SKM-1 treated with dmso at 0.1 percent for 144 hours (cell line): ENCODE data around the gene ARID1B.
"Not testable (repeated sequence)": the region's sequence is repeated elsewhere in the genome, so short reads cannot be mapped to it uniquely, and the experiment has no call there.

Experiments
- DNase-seq: peaks from one replicate; lab custom pipeline; 2025; ENCODE audit not compliant: unreplicated experiment; lab: John Stamatoyannopoulos, UW

The ARID1B gene

GRCh38 chr6:157145656-157146285, 368.6 kb downstream of the ARID1B start:
- no peak for DNase-seq

DNA sequence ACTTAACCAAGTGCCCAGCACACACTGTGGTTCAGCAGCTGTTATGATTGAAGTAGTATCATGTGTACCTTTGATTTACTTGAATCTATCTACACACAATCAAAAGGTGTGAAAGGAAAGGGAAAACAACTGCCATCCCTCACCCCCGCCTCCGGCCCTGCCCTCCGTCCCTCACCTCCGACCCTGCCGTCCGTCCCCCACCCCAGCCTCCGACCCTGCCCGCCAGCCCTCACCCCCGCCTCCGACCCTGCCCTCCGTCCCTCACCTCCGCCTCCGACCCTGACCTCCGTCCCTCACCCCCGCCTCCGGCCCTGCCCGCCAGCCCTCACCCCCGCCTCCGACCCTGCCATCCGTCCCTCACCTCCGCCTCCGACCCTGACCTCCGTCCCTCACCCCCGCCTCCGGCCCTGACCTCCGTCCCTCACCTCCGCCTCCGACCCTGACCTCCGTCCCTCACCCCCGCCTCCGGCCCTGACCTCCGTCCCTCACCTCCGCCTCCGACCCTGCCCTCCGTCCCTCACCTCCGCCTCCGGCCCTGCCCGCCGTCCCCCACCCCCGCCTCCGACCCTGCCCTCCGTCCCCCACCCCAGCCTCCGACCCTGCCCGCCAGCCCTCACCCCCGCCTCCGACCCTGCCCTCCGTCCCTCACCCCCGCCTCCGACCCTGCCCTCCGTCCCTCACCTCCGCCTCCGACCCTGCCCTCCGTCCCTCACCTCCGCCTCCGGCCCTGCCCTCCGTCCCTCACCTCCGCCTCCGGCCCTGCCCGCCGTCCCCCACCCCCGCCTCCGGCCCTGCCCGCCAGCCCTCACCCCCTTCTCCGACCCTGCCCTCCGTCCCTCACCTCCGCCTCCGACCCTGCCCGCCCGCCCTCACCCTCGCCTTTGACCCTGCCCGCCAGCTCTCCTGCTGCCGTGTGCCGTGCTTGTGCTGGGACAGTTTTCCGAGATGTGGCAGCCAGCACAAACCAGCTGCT, 370.2 kb downstream of the ARID1B start:
- not testable (repeated sequence) for DNase-seq

- DNase-seq, result no peak
These were observed 371.5 kb downstream of the ARID1B start for GRCh38 chr6:157148391-157149323.

- DNase-seq, result no peak
These were observed 372.9 kb downstream of the ARID1B start for GRCh38 chr6:157150076-157150475.

DNA sequence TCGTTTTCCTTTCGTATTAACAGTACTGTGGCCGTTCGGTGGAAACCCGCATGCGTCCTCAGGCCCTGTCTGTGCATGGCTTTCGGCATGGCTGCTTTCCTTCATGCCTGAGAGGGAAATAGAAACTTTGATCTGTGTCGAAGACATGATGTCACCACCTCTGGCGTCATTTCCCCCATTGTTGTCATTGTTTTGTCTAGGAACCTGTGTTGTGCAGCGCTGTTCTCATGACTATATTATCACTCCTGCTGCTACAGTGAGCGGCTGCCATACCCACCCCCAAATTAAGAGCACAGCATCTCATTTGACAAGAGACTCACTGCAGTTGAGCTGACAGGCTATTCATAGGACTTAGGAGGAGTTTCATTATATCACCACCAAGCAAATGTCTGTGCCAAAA, 373.9 kb downstream of the ARID1B start:
- no peak for DNase-seq

GRCh38 chr6:157151989-157152388, 374.8 kb downstream of the ARID1B start:
- no peak for DNase-seq

DNA sequence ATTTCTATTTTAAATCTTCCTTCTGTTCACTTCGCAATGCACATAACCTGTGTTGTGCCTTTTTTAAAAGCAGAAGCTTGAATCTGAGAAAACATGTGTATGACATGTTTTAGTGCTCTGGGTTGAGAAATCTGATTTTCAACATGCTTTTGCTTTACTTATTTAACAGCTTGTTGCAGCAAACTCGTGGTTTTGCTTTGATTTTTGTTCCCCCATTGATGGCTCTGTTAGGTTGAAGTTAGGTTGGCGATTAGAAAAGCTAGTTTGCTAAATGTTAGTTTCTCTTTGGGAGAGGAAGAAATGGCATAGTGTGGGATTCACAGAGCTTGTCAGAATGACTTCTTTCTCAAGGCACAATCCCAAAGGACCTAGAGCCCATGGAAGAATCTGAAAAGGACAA, 375.4 kb downstream of the ARID1B start:
- no peak for DNase-seq

GRCh38 chr6:157155804-157156203, 378.6 kb downstream of the ARID1B start:
- DNase-seq, result no peak

GRCh38 chr6:157157258-157157657, 380.1 kb downstream of the ARID1B start:
- DNase-seq, result no peak

- DNase-seq, result no peak
These were observed 381.3 kb downstream of the ARID1B start for GRCh38 chr6:157158456-157158855.

- no peak for DNase-seq
These were observed 381.7 kb downstream of the ARID1B start for GRCh38 chr6:157158897-157159296.

DNA sequence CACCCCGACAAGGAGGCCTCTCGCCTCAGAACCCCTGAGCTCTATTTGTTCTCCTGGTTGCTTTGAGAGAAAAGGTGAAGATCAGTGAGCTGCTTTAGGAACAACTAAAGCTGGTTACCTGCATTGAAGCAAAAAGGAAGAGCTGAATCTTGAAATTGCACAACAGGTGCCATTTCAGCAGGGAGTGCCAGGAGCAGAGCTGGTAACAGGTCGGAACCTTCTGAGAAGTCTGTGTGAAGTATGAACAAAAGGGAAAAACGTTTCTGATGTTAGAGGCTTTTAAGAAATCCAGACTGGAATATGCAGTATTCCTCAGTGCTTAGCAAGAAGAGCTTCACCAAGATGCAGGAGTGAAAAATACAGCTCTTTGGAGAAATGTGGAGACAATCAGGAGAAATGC, 382.2 kb downstream of the ARID1B start:
- DNase-seq, result no peak

GRCh38 chr6:157161912-157162311, 384.7 kb downstream of the ARID1B start:
- no peak for DNase-seq

DNA sequence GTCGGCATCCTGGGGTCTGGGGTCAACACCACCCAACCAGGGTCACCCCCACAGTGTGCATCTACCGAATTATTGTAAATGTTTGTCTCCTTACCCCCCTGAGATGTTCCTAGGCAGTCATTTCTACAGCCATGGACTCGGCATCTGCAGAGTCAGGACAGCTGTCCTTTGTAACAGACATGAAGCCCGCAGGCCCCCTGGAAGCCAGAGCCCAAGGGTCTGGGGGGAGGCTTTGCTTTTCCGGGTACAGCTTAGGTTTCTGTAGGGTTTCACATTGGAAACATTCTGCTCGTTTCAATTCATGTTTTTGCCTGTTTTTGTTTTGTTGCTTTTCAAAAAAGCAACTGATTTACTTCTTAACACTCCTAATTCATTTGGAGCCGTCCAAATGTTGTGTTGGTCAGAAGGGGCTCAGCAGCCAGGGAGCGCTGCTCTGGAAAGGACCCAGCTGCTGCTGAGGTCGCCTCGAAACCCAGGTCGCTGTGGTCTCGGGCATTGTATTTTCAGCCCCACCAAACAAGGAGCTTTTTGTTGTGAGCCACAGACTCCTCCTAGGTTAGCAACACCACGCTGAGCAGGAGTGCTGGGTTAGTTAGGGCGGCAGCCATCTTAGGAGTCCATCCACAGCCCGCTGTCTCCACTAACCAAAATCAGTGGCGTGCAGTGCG, 385.7 kb downstream of the ARID1B start:
- DNase-seq, result no peak

GRCh38 chr6:157163434-157164159, 386.4 kb downstream of the ARID1B start:
- no peak for DNase-seq

DNA sequence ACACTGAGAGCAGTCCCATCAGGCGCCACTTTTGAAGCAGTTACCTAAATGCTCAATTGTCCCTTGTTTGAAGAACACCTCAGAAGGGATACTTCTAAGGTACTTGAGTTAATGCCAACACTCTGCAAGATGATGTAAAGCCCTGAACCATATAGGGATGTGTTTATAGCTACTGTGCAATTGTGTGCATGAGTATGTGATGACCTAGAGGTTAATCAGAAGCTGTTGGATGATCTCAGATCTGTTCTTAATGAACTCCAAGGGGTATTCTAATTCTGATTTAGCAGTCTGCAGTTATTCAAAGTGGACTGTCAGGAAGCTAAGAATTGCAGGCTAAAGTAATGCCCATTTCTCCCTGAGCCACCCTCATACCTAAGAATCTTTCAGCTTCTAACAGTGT, 387.8 kb downstream of the ARID1B start:
- DNase-seq, result no peak

GRCh38 chr6:157166784-157167183, 389.6 kb downstream of the ARID1B start:
- DNase-seq, result no peak

GRCh38 chr6:157167837-157168236, 390.7 kb downstream of the ARID1B start:
- DNase-seq, result no peak

DNA sequence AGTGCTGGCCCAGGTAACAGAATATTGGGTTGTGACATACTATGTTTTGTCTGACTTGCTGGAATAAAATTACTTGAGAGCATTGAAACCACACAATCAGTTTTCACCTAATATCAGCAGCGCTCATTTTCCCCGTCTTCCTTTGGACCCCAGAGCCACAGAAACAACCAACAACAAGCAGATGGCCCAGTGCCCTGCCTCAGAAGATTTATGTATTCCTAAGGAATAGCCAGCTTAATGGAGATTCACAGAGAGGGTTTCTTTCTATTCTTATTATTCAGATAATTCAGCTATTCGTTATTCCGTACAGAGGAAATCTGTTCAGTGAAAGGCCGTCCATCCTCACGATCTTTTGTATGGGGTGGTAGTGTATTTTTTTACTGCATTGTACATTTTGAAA, 391.3 kb downstream of the ARID1B start:
- DNase-seq, result no peak

DNA sequence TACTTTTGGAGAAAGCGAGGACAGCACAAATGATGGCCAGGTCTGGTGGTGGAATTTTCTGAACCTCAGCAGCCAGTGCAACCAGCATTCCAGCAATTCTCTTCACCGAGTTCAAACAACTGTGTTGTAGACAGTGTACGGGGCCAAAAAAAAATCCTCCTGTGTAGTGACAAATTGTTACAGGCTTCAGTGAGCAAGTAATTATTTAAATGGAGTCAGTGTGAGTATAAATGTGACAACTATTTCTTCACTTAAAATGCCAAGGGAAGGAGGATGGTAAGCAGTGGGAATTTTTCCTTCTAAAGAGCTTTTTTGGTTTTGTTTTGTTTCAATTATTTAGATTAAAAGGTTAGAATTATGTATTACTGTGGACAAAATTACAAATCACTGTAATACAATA, 392.0 kb downstream of the ARID1B start:
- DNase-seq, result no peak
